ENCODE measurements around the gene DPT.

DNA sequence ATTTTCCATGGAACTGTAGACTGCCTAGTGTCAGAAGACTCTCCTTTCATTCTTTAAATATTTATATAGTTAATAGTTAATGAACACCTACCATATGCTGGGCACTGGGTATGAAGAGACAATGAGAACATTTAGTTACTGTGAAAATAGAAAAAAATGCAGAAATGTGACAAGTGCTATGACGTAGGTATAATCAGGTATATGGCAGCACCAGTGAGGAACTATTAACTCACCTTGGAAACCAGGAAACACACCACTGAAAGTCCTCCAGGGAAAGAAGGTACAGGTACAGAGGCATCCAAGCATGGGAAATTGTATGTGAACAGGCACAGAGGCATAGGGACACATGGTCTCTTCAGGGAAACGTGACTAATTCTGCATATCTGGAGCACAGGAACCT lies 42.3 kb downstream of the DPT start:
- TF ChIP-seq, protein P1, sequence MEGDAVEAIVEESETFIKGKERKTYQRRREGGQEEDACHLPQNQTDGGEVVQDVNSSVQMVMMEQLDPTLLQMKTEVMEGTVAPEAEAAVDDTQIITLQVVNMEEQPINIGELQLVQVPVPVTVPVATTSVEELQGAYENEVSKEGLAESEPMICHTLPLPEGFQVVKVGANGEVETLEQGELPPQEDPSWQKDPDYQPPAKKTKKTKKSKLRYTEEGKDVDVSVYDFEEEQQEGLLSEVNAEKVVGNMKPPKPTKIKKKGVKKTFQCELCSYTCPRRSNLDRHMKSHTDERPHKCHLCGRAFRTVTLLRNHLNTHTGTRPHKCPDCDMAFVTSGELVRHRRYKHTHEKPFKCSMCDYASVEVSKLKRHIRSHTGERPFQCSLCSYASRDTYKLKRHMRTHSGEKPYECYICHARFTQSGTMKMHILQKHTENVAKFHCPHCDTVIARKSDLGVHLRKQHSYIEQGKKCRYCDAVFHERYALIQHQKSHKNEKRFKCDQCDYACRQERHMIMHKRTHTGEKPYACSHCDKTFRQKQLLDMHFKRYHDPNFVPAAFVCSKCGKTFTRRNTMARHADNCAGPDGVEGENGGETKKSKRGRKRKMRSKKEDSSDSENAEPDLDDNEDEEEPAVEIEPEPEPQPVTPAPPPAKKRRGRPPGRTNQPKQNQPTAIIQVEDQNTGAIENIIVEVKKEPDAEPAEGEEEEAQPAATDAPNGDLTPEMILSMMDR (conservative IDR thresholded peaks at IDR 0.05) = no peak
- TF ChIP-seq ZFX (IDR thresholded peaks at IDR 0.05) = no peak
